ENCODE data around the gene GAL. TPM values are rescaled to one million over a fixed set of nuclear protein-coding genes. Genes with fewer than 3 reads are reported as not detected.

Gene GAL
- total RNA-seq, 1 experiment from 2014 or later, result 65.2 TPM

- peak overlapping the region in 1 of 3 experiments; percentile 65; a peak in 1 of 7 replicates for H3K27ac Mint-ChIP-seq
- Histone ChIP-seq H3K23me2 (ENCODE audit: insufficient read length, low read depth, low read length, poor library complexity, severe bottlenecking) (no peaks in the 10 kb centered on the region), H3T11ph (ENCODE audit: low read length) (no peak overlapping the region), H3K18ac (ENCODE audit: insufficient read length, low read depth, low read length) (no peak overlapping the region), H4K20me1 (ENCODE audit: control insufficient read depth, insufficient read depth, insufficient read length) (no peaks in the 10 kb centered on the region), H4K8ac (replicated peaks; ENCODE audit: insufficient read length, low read depth, low read length) (no peak overlapping the region), H2BK5ac (ENCODE audit: insufficient read length, low read length) (no peak overlapping the region), H2BK15ac (ENCODE audit: low read depth, low read length) (no peak overlapping the region), H3K9ac (ENCODE audit: extremely low read depth, insufficient read length, low read length) (no peak overlapping the region), H4K91ac (ENCODE audit: insufficient read length, low read depth, low read length) (no peak overlapping the region), H3K27me3 (ENCODE audit: insufficient read depth, low read length) (no peaks in the 10 kb centered on the region), H3K56ac (ENCODE audit: insufficient read length, low read depth, low read length) (no peak overlapping the region), H3K79me1 (ENCODE audit: insufficient read depth, low read depth, low read length, poor library complexity, severe bottlenecking) (no peaks in the 10 kb centered on the region), H3K9me3 (ENCODE audit: control insufficient read depth, low read depth, low read length) (peaks cover under 1% of the 10 kb centered on the region), H3K27ac (ENCODE audit: insufficient read length, low read depth, low read length) (no peak overlapping the region), H2BK12ac (ENCODE audit: insufficient read length, low read depth, low read length) (no peak overlapping the region), H3K4me1 (ENCODE audit: insufficient read depth, low read length) (no peaks in the 10 kb centered on the region), H3K4me2 (ENCODE audit: insufficient read depth, insufficient read length, low read length) (no peak overlapping the region), H2BK20ac (ENCODE audit: low read depth, low read length, poor library complexity, severe bottlenecking) (no peak overlapping the region), H3K14ac (ENCODE audit: insufficient read depth, low read length) (no peak overlapping the region), H3K4ac (ENCODE audit: low read depth, low read length) (no peak overlapping the region), H2BK120ac (ENCODE audit: low read depth, low read length, poor library complexity, severe bottlenecking) (no peak overlapping the region), H2AK5ac (ENCODE audit: insufficient read length, low read length) (no peak overlapping the region), H3K79me2 (ENCODE audit: insufficient read depth, low read length) (no peaks in the 10 kb centered on the region), H2AFZ (ENCODE audit: low read length) (no peak overlapping the region), H4K5ac (ENCODE audit: insufficient read length, low read depth, low read length) (no peak overlapping the region), H3K23ac (ENCODE audit: insufficient read length, low read depth, low read length) (no peak overlapping the region)
- TF ChIP-seq, protein P1, sequence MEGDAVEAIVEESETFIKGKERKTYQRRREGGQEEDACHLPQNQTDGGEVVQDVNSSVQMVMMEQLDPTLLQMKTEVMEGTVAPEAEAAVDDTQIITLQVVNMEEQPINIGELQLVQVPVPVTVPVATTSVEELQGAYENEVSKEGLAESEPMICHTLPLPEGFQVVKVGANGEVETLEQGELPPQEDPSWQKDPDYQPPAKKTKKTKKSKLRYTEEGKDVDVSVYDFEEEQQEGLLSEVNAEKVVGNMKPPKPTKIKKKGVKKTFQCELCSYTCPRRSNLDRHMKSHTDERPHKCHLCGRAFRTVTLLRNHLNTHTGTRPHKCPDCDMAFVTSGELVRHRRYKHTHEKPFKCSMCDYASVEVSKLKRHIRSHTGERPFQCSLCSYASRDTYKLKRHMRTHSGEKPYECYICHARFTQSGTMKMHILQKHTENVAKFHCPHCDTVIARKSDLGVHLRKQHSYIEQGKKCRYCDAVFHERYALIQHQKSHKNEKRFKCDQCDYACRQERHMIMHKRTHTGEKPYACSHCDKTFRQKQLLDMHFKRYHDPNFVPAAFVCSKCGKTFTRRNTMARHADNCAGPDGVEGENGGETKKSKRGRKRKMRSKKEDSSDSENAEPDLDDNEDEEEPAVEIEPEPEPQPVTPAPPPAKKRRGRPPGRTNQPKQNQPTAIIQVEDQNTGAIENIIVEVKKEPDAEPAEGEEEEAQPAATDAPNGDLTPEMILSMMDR (conservative IDR thresholded peaks at IDR 0.05), result no peak
- H3K27me3 Mint-ChIP-seq (ENCODE audit: low read depth), result peaks cover 3% of the 10 kb centered on the region
- no peak for DNase-seq
- no CpG with 5 or more reads among the region's 15 CpGs for WGBS (ENCODE audit: extremely low coverage, insufficient read length, low lambda C conversion rate)
- H3K4me1 Mint-ChIP-seq, result peaks cover 17 to 18% of the 10 kb centered on the region in 2 experiments
- peaks cover 0 to 6% (median 0%) of the 10 kb centered on the region in 3 experiments; a peak in 3 of 7 replicates for H3K36me3 Mint-ChIP-seq (ENCODE audit: insufficient read depth in 1 of 3, low read depth in 3 of 3)
- no peak overlapping the region; a peak in 1 of 5 replicates for H3K4me3 Mint-ChIP-seq
- H3K9me3 Mint-ChIP-seq, result peaks cover 14 to 16% of the 10 kb centered on the region in 2 experiments
These were observed 42.5 kb upstream of the GAL start for GRCh38 chr11:68641880-68642279.
